GM12878 (cell line): Measurements from ENCODE around the gene MAGI1. TPM values are rescaled to one million over a fixed set of nuclear protein-coding genes. Genes with fewer than 3 reads are reported as not detected.

Experiments
- ATAC-seq: fragments of 200-7000 bp; cut with Tn5 transposase; 3 replicates; pipeline ENCODE4 v1.9.1; 2020; ENCODE audit warnings: mild to moderate bottlenecking, moderate library complexity
- BruUV-seq: library from RNA; stranded (reverse); fragments of 400-500 nt; replicated peaks from 2 replicates; lab custom pipeline; 2021; lab: Mats Ljungman, UMichigan
- CTCF ChIA-PET: fragments of 300-600 bp; sonication (Branson Sonifier 250); formaldehyde crosslinking; extraction: SDS; loops from one replicate; lab custom pipeline; 2021; ENCODE audit warnings: inconsistent platforms; lab: Yijun Ruan, JAX
- POLR2A ChIA-PET: fragments of 350-600 bp; formaldehyde crosslinking; extraction: SDS; loops from one replicate; lab custom pipeline; 2021; ENCODE audit warnings: inconsistent platforms; lab: Charles Lee
- RAD21 ChIA-PET: fragments of 300-600 bp; sonication (Branson Sonifier 250); formaldehyde crosslinking; loops from one replicate; lab custom pipeline; 2023; ENCODE audit warnings: antibody characterized with exemption; ENCODE audit not compliant: unreplicated experiment; lab: Charles Lee
- SMC1A ChIA-PET: fragments of 300-600 bp; sonication (Branson Sonifier 250); formaldehyde crosslinking; loops from one replicate; lab custom pipeline; 2023; ENCODE audit not compliant: unreplicated experiment, uncharacterized antibody; lab: Charles Lee
- DNase-seq: peaks from one replicate; pipeline ENCODE4 v3.0.0-alpha.2; 2011; ENCODE audit warnings: low read depth, low spot score
- FAIRE-seq: peaks from 3 replicates; lab custom pipeline; 2011; peaks lifted over from hg19 to GRCh38; lab: Jason Lieb, UNC
- H2AFZ ChIP-seq: 2 replicates; pipeline ENCODE4 v1.6.0; 2011; ENCODE audit warnings: low read depth, low read length, control low read depth; ENCODE audit not compliant: control insufficient read depth
- H3K27ac ChIP-seq: 2 replicates; pipeline ENCODE4 v1.5.1; 2011; ENCODE audit warnings: control low read depth; ENCODE audit not compliant: control insufficient read depth, insufficient read depth
- H3K27me3 ChIP-seq, 2 experiments: replicated peaks in 1 of 2; 2 replicates each; pipeline versions ENCODE4 v1.6.0 to v1.6.1; 2011; ENCODE audit warnings: low read length in 1 of 2; ENCODE audit not compliant: control insufficient read depth in 2 of 2, insufficient read depth in 2 of 2
- H3K36me3 ChIP-seq, 2 experiments: 2 replicates each; pipeline ENCODE4 v1.5.1; 2011; ENCODE audit warnings: low read length in 1 of 2; ENCODE audit not compliant: control insufficient read depth in 2 of 2, insufficient read depth in 2 of 2
- H3K4me1 ChIP-seq: 2 replicates; pipeline ENCODE4 v1.6.1; 2011; ENCODE audit warnings: mild to moderate bottlenecking, low read length, moderate library complexity, mixed read lengths; ENCODE audit not compliant: control insufficient read depth, insufficient read depth
- H3K4me2 ChIP-seq: 2 replicates; pipeline ENCODE4 v1.6.0; 2011; ENCODE audit warnings: control low read depth; ENCODE audit not compliant: control insufficient read depth, insufficient read depth
- H3K4me3 ChIP-seq: fragments of 200-600 bp; sonication (generic); 2 replicates; pipeline ENCODE4 v1.5.1; 2016
- H3K79me2 ChIP-seq: 2 replicates; pipeline ENCODE4 v1.6.0; 2011; ENCODE audit warnings: low read length; ENCODE audit not compliant: control insufficient read depth, insufficient read depth
- H3K9ac ChIP-seq: 2 replicates; pipeline ENCODE4 v1.8.0; 2011; ENCODE audit warnings: low read length, control low read depth, mixed read lengths; ENCODE audit not compliant: control insufficient read depth, insufficient read depth
- H3K9me3 ChIP-seq: replicated peaks from 3 replicates; pipeline ENCODE4 v1.5.1; 2011; ENCODE audit warnings: mild to moderate bottlenecking, low read length; ENCODE audit not compliant: control insufficient read depth, insufficient read depth
- H4K20me1 ChIP-seq: 2 replicates; pipeline ENCODE4 v1.6.0; 2011; ENCODE audit not compliant: control insufficient read depth, insufficient read depth
- CBX5 ChIP-seq: sonication (generic); IDR thresholded peaks from 2 replicates; pipeline ENCODE4 v1.6.1; 2016; ENCODE audit warnings: low read depth, moderate library complexity, mild to moderate bottlenecking, inconsistent platforms
- CREB1 ChIP-seq: IDR thresholded peaks from 2 replicates; pipeline ENCODE4 v1.6.1; 2012; ENCODE audit warnings: low read depth, mild to moderate bottlenecking, inconsistent platforms
- EED ChIP-seq: sonication (generic); IDR thresholded peaks from 2 replicates; pipeline ENCODE4 v1.6.1; 2016; ENCODE audit warnings: antibody characterized with exemption, low read depth
- ESRRA ChIP-seq: IDR thresholded peaks from 2 replicates; pipeline ENCODE4 v1.6.1; 2012; ENCODE audit warnings: mild to moderate bottlenecking, low read length, improper control_type of control experiment
- NR2F1 ChIP-seq: fragments of 450-650 bp; conservative IDR thresholded peaks from 2 replicates; pipeline ENCODE4 v1.6.1; 2017; ENCODE audit warnings: mild to moderate bottlenecking
- TCF12 ChIP-seq: IDR thresholded peaks from 2 replicates; pipeline ENCODE4 v1.6.1; 2011; ENCODE audit warnings: low read depth, mild to moderate bottlenecking, low read length
- WGBS: methylation state at CpG from one replicate; pipeline ENCODE4 v1.1.6; 2016; ENCODE audit warnings: low lambda C conversion rate; ENCODE audit not compliant: insufficient replicate concordance, insufficient coverage; ENCODE audit errors: missing lambda C conversion rate; 5-methylcytosine and 5-hydroxymethylcytosine counted together
- in situ Hi-C: fragments of 300-500 bp; cut with MboI; formaldehyde crosslinking; loops from 9 replicates; pipeline ENCODE4 v1.14.3; 2018; ENCODE audit warnings: mixed read lengths
- intact Hi-C: fragments of 100-400 bp; cut with micrococcal nuclease; formaldehyde crosslinking; loops from one replicate; pipeline ENCODE4 v1.14.2; 2022; ENCODE audit not compliant: unreplicated experiment
- polyA plus RNA-seq, 11 experiments: library from polyadenylated mRNA; depleted of rRNA in 4 of 11; unstranded in 6 of 11; stranded (reverse) in 5 of 11; fragments of >200 nt; fragmentation: Nextera tagmentation in 4 of 11; fragmentation: Illumina TruSeq in 1 of 11; extraction: Ambion mirVana in 4 of 11; extraction: Trizol in 1 of 11; gene quantifications; 1 replicate in 1 of 11; 2 replicates in 10 of 11; pipeline versions ENCODE4 v1.2.1 to v1.2.3, GENCODE V29; 2011 to 2016; ENCODE audit warnings: inconsistent platforms in 2 of 11, missing spikeins in 2 of 11, low read depth in 1 of 11
- total RNA-seq, 4 experiments: library from RNA; depleted of rRNA in 3 of 4; stranded (reverse); fragments of >200 nt in 3 of 4; fragmentation: Illumina TruSeq in 1 of 4; extraction: Trizol in 1 of 4; gene quantifications; 2 replicates each; pipeline versions ENCODE4 v1.2.1 to v1.2.3, GENCODE V29; 2013 to 2021
- TF ChIP-seq, protein P1 (sequence below): IDR thresholded peaks from 2 replicates; pipeline ENCODE4 v1.6.1; 2011; ENCODE audit warnings: borderline replicate concordance, low read depth, mild to moderate bottlenecking, moderate library complexity, mixed read lengths, low read length; ENCODE audit not compliant: insufficient read depth; ENCODE audit errors: extremely low read length
- TF ChIP-seq, protein P2 (sequence below): fragments of 450-650 bp; IDR thresholded peaks from 2 replicates; pipeline ENCODE4 v1.6.1; 2017; ENCODE audit warnings: mild to moderate bottlenecking, moderate library complexity
- TF ChIP-seq, protein P3 (sequence below): IDR thresholded peaks from 2 replicates; pipeline ENCODE4 v1.6.1; 2011; ENCODE audit warnings: low read depth, mild to moderate bottlenecking, low read length, moderate library complexity, borderline replicate concordance; ENCODE audit errors: extremely low read depth
- TF ChIP-seq, protein P4 (sequence below): fragments of 450-650 bp; IDR thresholded peaks from 2 replicates; pipeline ENCODE4 v1.6.1; 2017; ENCODE audit warnings: antibody characterized with exemption, mild to moderate bottlenecking, moderate library complexity
- TF ChIP-seq, protein P5 (sequence below): fragments of 450-650 bp; formaldehyde crosslinking; IDR thresholded peaks from 2 replicates; pipeline ENCODE4 v1.4.0; 2022; ENCODE audit warnings: mild to moderate bottlenecking, moderate library complexity

Gene MAGI1
- total and polyA plus RNA-seq, 10 of the 15 experiments (the other 5 are each of a cell fraction or from before 2014, with no cell fraction given) = 0.02 to 3.3 (median 0.29) TPM; not detected in 1

DNA sequence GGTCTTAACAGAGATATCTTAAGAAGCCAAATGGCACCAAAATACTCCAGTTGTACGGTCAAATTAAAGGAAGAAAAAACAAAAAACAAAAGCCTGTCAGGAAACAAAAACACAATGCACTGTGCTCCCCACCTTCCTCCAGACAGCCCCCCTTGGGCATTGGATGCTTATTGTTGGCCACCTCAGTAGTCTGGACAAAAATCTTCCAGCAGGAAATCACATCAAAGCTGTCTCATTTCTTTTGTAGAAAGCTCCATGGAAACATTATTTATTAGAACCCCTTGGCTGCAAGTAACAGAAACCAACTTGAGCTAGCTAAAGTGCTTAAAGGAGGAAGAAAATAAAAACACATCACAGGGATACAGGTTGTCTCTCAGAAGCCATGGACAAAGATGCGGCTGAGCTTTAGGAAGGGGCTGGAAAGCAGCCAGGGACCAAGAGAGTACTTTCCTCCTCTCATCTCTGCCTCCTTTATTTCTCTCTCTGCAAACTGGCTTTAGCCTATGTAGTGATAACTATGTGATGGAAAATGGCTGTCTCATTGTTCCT is 699.5 kb downstream of the MAGI1 start:
- no peaks in the 10 kb centered on the region for H3K9me3 ChIP-seq
- no peak overlapping the region for H3K4me3 ChIP-seq
- no peaks in the 10 kb centered on the region for H3K4me1 ChIP-seq
- H3K79me2 ChIP-seq = no peaks in the 10 kb centered on the region
- FAIRE-seq = no peak
- ChIA-PET POLR2A (no interaction called here), RAD21 (no interaction called here), CTCF (interaction anchor here (0.9 to 1.5 kb wide), 3 partner anchors 9 to 806 kb away, joined by 3 to 4 read pairs (median 3); no protein-coding TSS in a partner anchor), SMC1A (interaction anchor here (0.8 kb wide), 1 partner anchor 22 kb away, joined by 3 read pairs; no protein-coding TSS in a partner anchor)
- in situ Hi-C loops (no loop called here), intact Hi-C loops (no loop called here)
- H3K27ac ChIP-seq = no peak overlapping the region
- no peak overlapping the region for H3K4me2 ChIP-seq
- H3K27me3 ChIP-seq = no peaks in the 10 kb centered on the region
- WGBS = 50% methylated on average over 2 of the region's 2 CpGs
- no peaks in the 10 kb centered on the region for H4K20me1 ChIP-seq
- H3K9ac ChIP-seq = no peak overlapping the region
- no TSS peak for BruUV-seq
- H2AFZ ChIP-seq = no peak overlapping the region
- ATAC-seq = no peak
- no peak for DNase-seq
- H3K36me3 ChIP-seq = no peaks in the 10 kb centered on the region
- no peak for TF ChIP-seq NR2F1
- TF ChIP-seq ESRRA = no peak
- TF ChIP-seq CREB1 = no peak
- no peak for TF ChIP-seq CBX5
- TF ChIP-seq, protein P1, sequence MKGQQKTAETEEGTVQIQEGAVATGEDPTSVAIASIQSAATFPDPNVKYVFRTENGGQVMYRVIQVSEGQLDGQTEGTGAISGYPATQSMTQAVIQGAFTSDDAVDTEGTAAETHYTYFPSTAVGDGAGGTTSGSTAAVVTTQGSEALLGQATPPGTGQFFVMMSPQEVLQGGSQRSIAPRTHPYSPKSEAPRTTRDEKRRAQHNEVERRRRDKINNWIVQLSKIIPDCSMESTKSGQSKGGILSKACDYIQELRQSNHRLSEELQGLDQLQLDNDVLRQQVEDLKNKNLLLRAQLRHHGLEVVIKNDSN = no peak
- TF ChIP-seq, protein P2, sequence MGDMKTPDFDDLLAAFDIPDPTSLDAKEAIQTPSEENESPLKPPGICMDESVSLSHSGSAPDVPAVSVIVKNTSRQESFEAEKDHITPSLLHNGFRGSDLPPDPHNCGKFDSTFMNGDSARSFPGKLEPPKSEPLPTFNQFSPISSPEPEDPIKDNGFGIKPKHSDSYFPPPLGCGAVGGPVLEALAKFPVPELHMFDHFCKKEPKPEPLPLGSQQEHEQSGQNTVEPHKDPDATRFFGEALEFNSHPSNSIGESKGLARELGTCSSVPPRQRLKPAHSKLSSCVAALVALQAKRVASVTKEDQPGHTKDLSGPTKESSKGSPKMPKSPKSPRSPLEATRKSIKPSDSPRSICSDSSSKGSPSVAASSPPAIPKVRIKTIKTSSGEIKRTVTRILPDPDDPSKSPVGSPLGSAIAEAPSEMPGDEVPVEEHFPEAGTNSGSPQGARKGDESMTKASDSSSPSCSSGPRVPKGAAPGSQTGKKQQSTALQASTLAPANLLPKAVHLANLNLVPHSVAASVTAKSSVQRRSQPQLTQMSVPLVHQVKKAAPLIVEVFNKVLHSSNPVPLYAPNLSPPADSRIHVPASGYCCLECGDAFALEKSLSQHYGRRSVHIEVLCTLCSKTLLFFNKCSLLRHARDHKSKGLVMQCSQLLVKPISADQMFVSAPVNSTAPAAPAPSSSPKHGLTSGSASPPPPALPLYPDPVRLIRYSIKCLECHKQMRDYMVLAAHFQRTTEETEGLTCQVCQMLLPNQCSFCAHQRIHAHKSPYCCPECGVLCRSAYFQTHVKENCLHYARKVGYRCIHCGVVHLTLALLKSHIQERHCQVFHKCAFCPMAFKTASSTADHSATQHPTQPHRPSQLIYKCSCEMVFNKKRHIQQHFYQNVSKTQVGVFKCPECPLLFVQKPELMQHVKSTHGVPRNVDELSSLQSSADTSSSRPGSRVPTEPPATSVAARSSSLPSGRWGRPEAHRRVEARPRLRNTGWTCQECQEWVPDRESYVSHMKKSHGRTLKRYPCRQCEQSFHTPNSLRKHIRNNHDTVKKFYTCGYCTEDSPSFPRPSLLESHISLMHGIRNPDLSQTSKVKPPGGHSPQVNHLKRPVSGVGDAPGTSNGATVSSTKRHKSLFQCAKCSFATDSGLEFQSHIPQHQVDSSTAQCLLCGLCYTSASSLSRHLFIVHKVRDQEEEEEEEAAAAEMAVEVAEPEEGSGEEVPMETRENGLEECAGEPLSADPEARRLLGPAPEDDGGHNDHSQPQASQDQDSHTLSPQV = no peak
- TF ChIP-seq, protein P3, sequence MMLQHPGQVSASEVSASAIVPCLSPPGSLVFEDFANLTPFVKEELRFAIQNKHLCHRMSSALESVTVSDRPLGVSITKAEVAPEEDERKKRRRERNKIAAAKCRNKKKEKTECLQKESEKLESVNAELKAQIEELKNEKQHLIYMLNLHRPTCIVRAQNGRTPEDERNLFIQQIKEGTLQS = no peak
- TF ChIP-seq TCF12 = no peak
- TF ChIP-seq, protein P4, sequence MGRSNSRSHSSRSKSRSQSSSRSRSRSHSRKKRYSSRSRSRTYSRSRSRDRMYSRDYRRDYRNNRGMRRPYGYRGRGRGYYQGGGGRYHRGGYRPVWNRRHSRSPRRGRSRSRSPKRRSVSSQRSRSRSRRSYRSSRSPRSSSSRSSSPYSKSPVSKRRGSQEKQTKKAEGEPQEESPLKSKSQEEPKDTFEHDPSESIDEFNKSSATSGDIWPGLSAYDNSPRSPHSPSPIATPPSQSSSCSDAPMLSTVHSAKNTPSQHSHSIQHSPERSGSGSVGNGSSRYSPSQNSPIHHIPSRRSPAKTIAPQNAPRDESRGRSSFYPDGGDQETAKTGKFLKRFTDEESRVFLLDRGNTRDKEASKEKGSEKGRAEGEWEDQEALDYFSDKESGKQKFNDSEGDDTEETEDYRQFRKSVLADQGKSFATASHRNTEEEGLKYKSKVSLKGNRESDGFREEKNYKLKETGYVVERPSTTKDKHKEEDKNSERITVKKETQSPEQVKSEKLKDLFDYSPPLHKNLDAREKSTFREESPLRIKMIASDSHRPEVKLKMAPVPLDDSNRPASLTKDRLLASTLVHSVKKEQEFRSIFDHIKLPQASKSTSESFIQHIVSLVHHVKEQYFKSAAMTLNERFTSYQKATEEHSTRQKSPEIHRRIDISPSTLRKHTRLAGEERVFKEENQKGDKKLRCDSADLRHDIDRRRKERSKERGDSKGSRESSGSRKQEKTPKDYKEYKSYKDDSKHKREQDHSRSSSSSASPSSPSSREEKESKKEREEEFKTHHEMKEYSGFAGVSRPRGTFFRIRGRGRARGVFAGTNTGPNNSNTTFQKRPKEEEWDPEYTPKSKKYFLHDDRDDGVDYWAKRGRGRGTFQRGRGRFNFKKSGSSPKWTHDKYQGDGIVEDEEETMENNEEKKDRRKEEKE = no peak
- TF ChIP-seq EED = no peak
- TF ChIP-seq, protein P5, sequence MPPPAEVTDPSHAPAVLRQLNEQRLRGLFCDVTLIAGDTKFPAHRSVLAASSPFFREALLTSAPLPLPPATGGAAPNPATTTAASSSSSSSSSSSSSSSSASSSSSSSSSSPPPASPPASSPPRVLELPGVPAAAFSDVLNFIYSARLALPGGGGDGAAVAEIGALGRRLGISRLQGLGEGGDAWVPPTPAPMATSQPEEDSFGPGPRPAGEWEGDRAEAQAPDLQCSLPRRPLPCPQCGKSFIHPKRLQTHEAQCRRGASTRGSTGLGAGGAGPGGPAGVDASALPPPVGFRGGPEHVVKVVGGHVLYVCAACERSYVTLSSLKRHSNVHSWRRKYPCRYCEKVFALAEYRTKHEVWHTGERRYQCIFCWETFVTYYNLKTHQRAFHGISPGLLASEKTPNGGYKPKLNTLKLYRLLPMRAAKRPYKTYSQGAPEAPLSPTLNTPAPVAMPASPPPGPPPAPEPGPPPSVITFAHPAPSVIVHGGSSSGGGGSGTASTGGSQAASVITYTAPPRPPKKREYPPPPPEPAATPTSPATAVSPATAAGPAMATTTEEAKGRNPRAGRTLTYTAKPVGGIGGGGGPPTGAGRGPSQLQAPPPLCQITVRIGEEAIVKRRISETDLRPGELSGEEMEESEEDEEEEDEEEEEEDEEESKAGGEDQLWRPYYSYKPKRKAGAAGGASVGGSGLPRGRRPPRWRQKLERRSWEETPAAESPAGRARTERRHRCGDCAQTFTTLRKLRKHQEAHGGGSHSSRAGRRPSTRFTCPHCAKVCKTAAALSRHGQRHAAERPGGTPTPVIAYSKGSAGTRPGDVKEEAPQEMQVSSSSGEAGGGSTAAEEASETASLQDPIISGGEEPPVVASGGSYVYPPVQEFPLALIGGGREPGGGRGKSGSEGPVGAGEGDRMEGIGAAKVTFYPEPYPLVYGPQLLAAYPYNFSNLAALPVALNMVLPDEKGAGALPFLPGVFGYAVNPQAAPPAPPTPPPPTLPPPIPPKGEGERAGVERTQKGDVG (CRISPR knock-in tag) = no peak
